A549 (cell line): Measurements from ENCODE around the gene ZNF497. TPM values are rescaled to one million over a fixed set of nuclear protein-coding genes. Genes with fewer than 3 reads are reported as not detected.

Experiments used
- ATAC-seq, 2 experiments: fragments of 200-7000 bp in 1 of 2; fragments of >200 bp in 1 of 2; cut with Nextera tagmentation in 1 of 2; cut with Tn5 transposase in 1 of 2; 3 replicates each; pipeline versions ENCODE4 v1.8.0 to v1.9.1; 2018 to 2020; ENCODE audit warnings: mild to moderate bottlenecking in 1 of 2, moderate library complexity in 1 of 2
- CTCF ChIA-PET: fragments of 300-600 bp; sonication (Branson Sonifier 250); formaldehyde crosslinking; extraction: SDS; loops from one replicate; lab custom pipeline; 2021; ENCODE audit warnings: antibody characterized with exemption, inconsistent platforms; lab: Yijun Ruan, JAX
- POLR2A ChIA-PET: fragments of 350-600 bp; formaldehyde crosslinking; extraction: SDS; loops from one replicate; lab custom pipeline; 2021; ENCODE audit warnings: antibody characterized with exemption, inconsistent platforms; lab: Yijun Ruan, JAX
- DNase-seq, 2 experiments: peaks; one replicate each; pipeline versions ENCODE4 v3.0.0 to v3.0.0-alpha.2; 2011 to 2016; ENCODE audit warnings: low read depth in 1 of 2, low spot score in 1 of 2
- FAIRE-seq: peaks from 2 replicates; lab custom pipeline; 2011; peaks lifted over from hg19 to GRCh38; lab: Jason Lieb, UNC
- H3K27ac ChIP-seq, 2 experiments: fragments of >200 bp; sonication (Bioruptor Twin); formaldehyde crosslinking; 3 replicates each; pipeline ENCODE4 v1.5.1; 2016 to 2017
- H3K4me1 ChIP-seq: fragments of >200 bp; sonication (Bioruptor Twin); formaldehyde crosslinking; 3 replicates; pipeline ENCODE4 v1.6.1; 2016
- H3K4me2 ChIP-seq: fragments of >200 bp; sonication (Bioruptor Twin); formaldehyde crosslinking; 3 replicates; pipeline ENCODE4 v1.6.1; 2016
- H3K4me3 ChIP-seq: fragments of >200 bp; sonication (Bioruptor Twin); formaldehyde crosslinking; 3 replicates; pipeline ENCODE4 v1.5.1; 2016
- H3K9me3 ChIP-seq: fragments of >200 bp; sonication (Bioruptor Twin); formaldehyde crosslinking; 3 replicates; pipeline ENCODE4 v1.6.1; 2016
- BHLHE40 ChIP-seq: IDR thresholded peaks from 2 replicates; pipeline ENCODE4 v1.6.1; 2012; ENCODE audit warnings: low read depth, low read length, inconsistent platforms
- CBX2 ChIP-seq: fragments of 200-600 bp; sonication (generic); IDR thresholded peaks from 2 replicates; pipeline ENCODE4 v1.6.1; 2016; ENCODE audit warnings: low read depth, mild to moderate bottlenecking, borderline replicate concordance
- CBX8 ChIP-seq: fragments of 200-600 bp; sonication (generic); IDR thresholded peaks from 2 replicates; pipeline ENCODE4 v1.6.1; 2016
- CEBPB ChIP-seq, 2 experiments: fragments of >200 bp in 1 of 2; sonication (Bioruptor Twin) in 1 of 2; formaldehyde crosslinking in 1 of 2; IDR thresholded peaks; 2 replicates each; pipeline ENCODE4 v1.6.1; 2012 to 2016
- CHD2 ChIP-seq: fragments of 150-350 bp; IDR thresholded peaks from 2 replicates; pipeline ENCODE4 v1.6.1; 2014; ENCODE audit warnings: low read length; ENCODE audit not compliant: partially characterized antibody
- EHF ChIP-seq: fragments of 250-450 bp; sonication (Bioruptor Pico); IDR thresholded peaks from 2 replicates; pipeline ENCODE4 v1.5.0; 2020; ENCODE audit warnings: mild to moderate bottlenecking
- EP300 ChIP-seq, 2 experiments: fragments of >200 bp; sonication (Bioruptor Twin); formaldehyde crosslinking; IDR thresholded peaks; 2 replicates in 1 of 2; 3 replicates in 1 of 2; pipeline ENCODE4 v1.6.1; 2016 to 2017
- GATA3 ChIP-seq: IDR thresholded peaks from 2 replicates; pipeline ENCODE4 v1.6.1; 2012; ENCODE audit warnings: borderline replicate concordance
- HDAC2 ChIP-seq: fragments of 200-600 bp; sonication (generic); IDR thresholded peaks from 2 replicates; pipeline ENCODE4 v1.6.1; 2016
- HEYL ChIP-seq: fragments of 250-450 bp; sonication (Bioruptor Pico); IDR thresholded peaks from 2 replicates; pipeline ENCODE4 v1.8.0; 2021; ENCODE audit warnings: mild to moderate bottlenecking, moderate library complexity
- JUN ChIP-seq, 2 experiments: fragments of >200 bp; sonication (Bioruptor Twin); formaldehyde crosslinking; IDR thresholded peaks; 2 replicates in 1 of 2; 3 replicates in 1 of 2; pipeline ENCODE4 v1.6.1; 2016 to 2017
- KDM1A ChIP-seq: fragments of 200-600 bp; sonication (generic); IDR thresholded peaks from 2 replicates; pipeline ENCODE4 v1.6.1; 2016; ENCODE audit warnings: low read depth, mild to moderate bottlenecking
- MAFK ChIP-seq: fragments of 450-650 bp; IDR thresholded peaks from 2 replicates; pipeline ENCODE4 v1.6.1; 2014; ENCODE audit not compliant: partially characterized antibody
- NFE2L2 ChIP-seq: fragments of 150-350 bp; conservative IDR thresholded peaks from 2 replicates; pipeline ENCODE4 v1.6.1; 2014; ENCODE audit warnings: low read length
- NPAS2 ChIP-seq: fragments of 250-450 bp; sonication (Bioruptor Pico); IDR thresholded peaks from 2 replicates; pipeline ENCODE4 v1.8.0; 2022; ENCODE audit warnings: mild to moderate bottlenecking, moderate library complexity, borderline replicate concordance
- PHF8 ChIP-seq: fragments of 200-600 bp; sonication (generic); IDR thresholded peaks from 2 replicates; pipeline ENCODE4 v1.6.1; 2016; ENCODE audit warnings: low read depth, mild to moderate bottlenecking, antibody characterized with exemption, moderate library complexity, borderline replicate concordance
- POLR2A ChIP-seq: IDR thresholded peaks from 2 replicates; pipeline ENCODE4 v1.6.1; 2012; ENCODE audit warnings: mild to moderate bottlenecking, low read length
- POLR2AphosphoS2 ChIP-seq: conservative IDR thresholded peaks from 2 replicates; pipeline ENCODE4 v1.6.1; 2012; ENCODE audit warnings: low read length, improper control_type of control experiment, inconsistent platforms
- RAD21 ChIP-seq, 2 experiments: fragments of >200 bp in 1 of 2; sonication (Bioruptor Twin) in 1 of 2; formaldehyde crosslinking in 1 of 2; IDR thresholded peaks in 1 of 2; conservative IDR thresholded peaks in 1 of 2; 2 replicates in 1 of 2; 3 replicates in 1 of 2; pipeline ENCODE4 v1.6.1; 2012 to 2018; ENCODE audit warnings: inconsistent platforms in 1 of 2
- RARB ChIP-seq: fragments of 250-450 bp; sonication (Bioruptor Pico); IDR thresholded peaks from 2 replicates; pipeline ENCODE4 v1.8.0; 2021; ENCODE audit warnings: mild to moderate bottlenecking, moderate library complexity
- RNF2 ChIP-seq: fragments of 200-600 bp; sonication (generic); IDR thresholded peaks from 2 replicates; pipeline ENCODE4 v1.6.1; 2016; ENCODE audit warnings: low read depth, mild to moderate bottlenecking, antibody characterized with exemption, moderate library complexity, borderline replicate concordance
- SMC3 ChIP-seq: fragments of >200 bp; sonication (Bioruptor Twin); formaldehyde crosslinking; IDR thresholded peaks from 3 replicates; pipeline ENCODE4 v1.6.1; 2018; ENCODE audit warnings: inconsistent platforms
- TFCP2L1 ChIP-seq: fragments of 250-450 bp; sonication (Bioruptor Pico); IDR thresholded peaks from 2 replicates; pipeline ENCODE4 v1.5.0; 2021; ENCODE audit warnings: mild to moderate bottlenecking
- ZFP36 ChIP-seq: fragments of 450-650 bp; IDR thresholded peaks from 2 replicates; pipeline ENCODE4 v1.6.1; 2014; ENCODE audit warnings: borderline replicate concordance; ENCODE audit not compliant: partially characterized antibody
- ZSCAN20 ChIP-seq: fragments of 250-450 bp; sonication (Bioruptor Pico); IDR thresholded peaks from 2 replicates; pipeline ENCODE4 v1.8.0; 2022; ENCODE audit warnings: mild to moderate bottlenecking, moderate library complexity
- WGBS: methylation state at CpG from one replicate; pipeline ENCODE4 v1.1.6; 2017; ENCODE audit errors: missing lambda C conversion rate; 5-methylcytosine and 5-hydroxymethylcytosine counted together
- polyA plus RNA-seq, 4 experiments: library from polyadenylated mRNA; depleted of rRNA in 3 of 4; stranded (reverse); fragments of >200 nt; fragmentation: RNase III in 1 of 4; extraction: RNeasy Plus Mini Kit Qiagen cat#74134 plus additional on column Dnase treatment in 1 of 4; gene quantifications; 2 replicates in 3 of 4; 3 replicates in 1 of 4; pipeline ENCODE4 v1.2.3, GENCODE V29; 2011 to 2017
- TF ChIP-seq, protein P1 (sequence below): IDR thresholded peaks from 2 replicates; pipeline ENCODE4 v1.6.1; 2012
- TF ChIP-seq, protein P2 (sequence below): fragments of 250-450 bp; sonication (Bioruptor Pico); IDR thresholded peaks from 2 replicates; pipeline ENCODE4 v1.5.0; 2021; ENCODE audit warnings: mild to moderate bottlenecking, moderate library complexity, borderline replicate concordance
- TF ChIP-seq, protein P3 (sequence below): fragments of 150-350 bp; IDR thresholded peaks from 2 replicates; pipeline ENCODE4 v1.6.1; 2014; ENCODE audit warnings: low read depth, mild to moderate bottlenecking, low read length
- TF ChIP-seq, protein P4 (sequence below): IDR thresholded peaks from 2 replicates; pipeline ENCODE4 v1.6.1; 2012
- TF ChIP-seq, protein P5 (sequence below): fragments of 200-600 bp; sonication (generic); IDR thresholded peaks from 2 replicates; pipeline ENCODE4 v1.6.1; 2016; ENCODE audit warnings: antibody characterized with exemption, mild to moderate bottlenecking, moderate library complexity

ZNF497 gene
- polyA plus RNA-seq, 2 of the 4 experiments (the other 2 are of a cell fraction) = 1.1 to 2.0 TPM

DNA sequence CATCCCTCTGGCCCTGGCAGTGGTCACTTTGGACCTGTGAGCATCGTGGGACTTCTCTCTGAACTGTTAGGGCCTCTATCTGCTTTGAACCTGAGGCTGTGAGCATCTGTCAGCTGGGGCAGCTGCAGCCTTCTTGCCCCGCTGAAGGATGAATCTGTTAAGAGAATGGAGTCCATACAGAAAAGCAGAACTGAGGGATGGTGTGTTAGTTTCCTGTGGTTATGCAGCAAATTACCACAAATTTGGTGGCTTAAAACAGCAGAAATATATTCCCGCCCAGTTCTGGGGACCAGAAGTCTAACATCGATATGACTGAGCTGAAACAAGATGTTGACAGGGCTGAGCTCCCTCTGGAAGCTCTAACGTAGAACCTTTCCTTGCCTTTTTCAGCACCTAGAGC, 1.6 kb upstream of the ZNF497 start:
- DNase-seq (no peak), ATAC-seq (no peak), FAIRE-seq (no peak)
- TF ChIP-seq, protein P1, sequence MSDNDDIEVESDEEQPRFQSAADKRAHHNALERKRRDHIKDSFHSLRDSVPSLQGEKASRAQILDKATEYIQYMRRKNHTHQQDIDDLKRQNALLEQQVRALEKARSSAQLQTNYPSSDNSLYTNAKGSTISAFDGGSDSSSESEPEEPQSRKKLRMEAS = no peak
- no peak for TF ChIP-seq HEYL (CRISPR knock-in tag)
- TF ChIP-seq SMC3 = no peak
- TF ChIP-seq CHD2 = no peak
- TF ChIP-seq TFCP2L1 (CRISPR knock-in tag) = no peak
- TF ChIP-seq CBX2 = no peak
- TF ChIP-seq NFE2L2 = no peak
- TF ChIP-seq KDM1A = no peak
- TF ChIP-seq, protein P2, sequence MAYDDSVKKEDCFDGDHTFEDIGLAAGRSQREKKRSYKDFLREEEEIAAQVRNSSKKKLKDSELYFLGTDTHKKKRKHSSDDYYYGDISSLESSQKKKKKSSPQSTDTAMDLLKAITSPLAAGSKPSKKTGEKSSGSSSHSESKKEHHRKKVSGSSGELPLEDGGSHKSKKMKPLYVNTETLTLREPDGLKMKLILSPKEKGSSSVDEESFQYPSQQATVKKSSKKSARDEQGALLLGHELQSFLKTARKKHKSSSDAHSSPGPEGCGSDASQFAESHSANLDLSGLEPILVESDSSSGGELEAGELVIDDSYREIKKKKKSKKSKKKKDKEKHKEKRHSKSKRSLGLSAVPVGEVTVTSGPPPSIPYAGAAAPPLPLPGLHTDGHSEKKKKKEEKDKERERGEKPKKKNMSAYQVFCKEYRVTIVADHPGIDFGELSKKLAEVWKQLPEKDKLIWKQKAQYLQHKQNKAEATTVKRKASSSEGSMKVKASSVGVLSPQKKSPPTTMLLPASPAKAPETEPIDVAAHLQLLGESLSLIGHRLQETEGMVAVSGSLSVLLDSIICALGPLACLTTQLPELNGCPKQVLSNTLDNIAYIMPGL (CRISPR knock-in tag) = no peak
- no peak for TF ChIP-seq CEBPB (IDR thresholded peaks at IDR 0.05)
- TF ChIP-seq NPAS2 (CRISPR knock-in tag) = no peak
- H3K27ac ChIP-seq = no peak overlapping the region
- ChIA-PET POLR2A (interaction anchor here (2.7 to 3.4 kb wide), 2 partner anchors 9 to 14 kb away, joined by 20 to 43 read pairs; no protein-coding TSS in a partner anchor), CTCF (interaction anchor here (0.6 to 2.0 kb wide), 4 partner anchors 9 to 155 kb away, joined by 3 to 10 read pairs (median 6); partner anchors contain the start of gene ZBTB45)
- H3K4me2 ChIP-seq = no peak overlapping the region
- peaks cover 2% of the 10 kb centered on the region; the same call in 1 of the 3 replicates for H3K9me3 ChIP-seq
- WGBS = 90% methylated on average over 5 of the region's 5 CpGs
- H3K4me1 ChIP-seq = peaks cover 7% of the 10 kb centered on the region; the same call in 1 of the 3 replicates
- H3K4me3 ChIP-seq = no peak overlapping the region

DNA sequence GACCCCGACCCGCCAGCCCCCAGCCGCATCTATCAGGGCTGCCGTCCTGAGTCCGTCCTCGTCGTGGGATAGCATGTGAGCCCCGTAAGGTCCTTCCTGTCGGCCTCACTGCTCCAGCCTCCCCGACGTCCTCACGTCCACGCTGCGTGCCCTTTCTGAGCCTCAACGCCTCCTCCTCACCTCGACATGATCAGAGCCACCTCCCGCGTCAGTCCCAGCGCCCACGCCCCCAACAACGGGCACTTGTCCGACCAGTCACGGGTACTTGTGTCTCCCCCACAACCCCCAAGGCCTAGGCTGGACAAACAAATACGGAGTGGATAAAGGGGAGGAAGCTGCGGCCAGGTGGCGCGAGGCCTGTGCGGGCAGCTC, 665 bp downstream of the ZNF497 start:
- Histone ChIP-seq H3K4me1 (peaks cover 7% of the 10 kb centered on the region; the same call in 1 of the 3 replicates), H3K27ac (peak overlapping the region; percentile 82 to 88), H3K4me3 (peak overlapping the region; percentile 58), H3K4me2 (peak overlapping the region; percentile 88), H3K9me3 (peaks cover 3% of the 10 kb centered on the region; the same call in 1 of the 3 replicates)
- ATAC-seq (peak; percentile 59 to 64), DNase-seq (peak; percentile 82 to 87), FAIRE-seq (peak; percentile 32)
- WGBS = 14% methylated on average over 28 of the region's 28 CpGs
- CTCF ChIA-PET = interaction anchor here (0.6 to 3.0 kb wide), 9 partner anchors 9 to 158 kb away, joined by 3 to 10 read pairs (median 3); partner anchors contain the start of genes A1BG and ZBTB45
- POLR2A ChIA-PET = interaction anchor here (0.7 to 3.4 kb wide), 33 partner anchors 9 to 884 kb away, joined by 3 to 43 read pairs (median 8); partner anchors contain the start of genes A1BG, ERVK3-1, RPS5 and TRIM28
- TF ChIP-seq GATA3 (no peak), MAFK (no peak), TFCP2L1 (CRISPR knock-in tag) (no peak), ZSCAN20 (CRISPR knock-in tag) (no peak), RAD21 (conservative IDR thresholded peaks at IDR 0.05 in 1 of 2, IDR thresholded peaks at IDR 0.05 in 1 of 2) (no peak), CBX8 (no peak), BHLHE40 (no peak), KDM1A (no peak), RNF2 (no peak), EP300 (IDR thresholded peaks at IDR 0.05) (no peak), NFE2L2 (no peak), POLR2A (peak; percentile 50), RARB (0 out of 2 replicates have a peak, but pooled peaks have one; percentile 53), HDAC2 (no peak), EHF (no peak; the same call in 1 of the 2 replicates), JUN (IDR thresholded peaks at IDR 0.05) (no peak), POLR2AphosphoS2 (no peak), PHF8 (no peak), ZFP36 (no peak)
- TF ChIP-seq, protein P3, sequence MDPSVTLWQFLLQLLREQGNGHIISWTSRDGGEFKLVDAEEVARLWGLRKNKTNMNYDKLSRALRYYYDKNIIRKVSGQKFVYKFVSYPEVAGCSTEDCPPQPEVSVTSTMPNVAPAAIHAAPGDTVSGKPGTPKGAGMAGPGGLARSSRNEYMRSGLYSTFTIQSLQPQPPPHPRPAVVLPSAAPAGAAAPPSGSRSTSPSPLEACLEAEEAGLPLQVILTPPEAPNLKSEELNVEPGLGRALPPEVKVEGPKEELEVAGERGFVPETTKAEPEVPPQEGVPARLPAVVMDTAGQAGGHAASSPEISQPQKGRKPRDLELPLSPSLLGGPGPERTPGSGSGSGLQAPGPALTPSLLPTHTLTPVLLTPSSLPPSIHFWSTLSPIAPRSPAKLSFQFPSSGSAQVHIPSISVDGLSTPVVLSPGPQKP = no peak
- TF ChIP-seq, protein P4, sequence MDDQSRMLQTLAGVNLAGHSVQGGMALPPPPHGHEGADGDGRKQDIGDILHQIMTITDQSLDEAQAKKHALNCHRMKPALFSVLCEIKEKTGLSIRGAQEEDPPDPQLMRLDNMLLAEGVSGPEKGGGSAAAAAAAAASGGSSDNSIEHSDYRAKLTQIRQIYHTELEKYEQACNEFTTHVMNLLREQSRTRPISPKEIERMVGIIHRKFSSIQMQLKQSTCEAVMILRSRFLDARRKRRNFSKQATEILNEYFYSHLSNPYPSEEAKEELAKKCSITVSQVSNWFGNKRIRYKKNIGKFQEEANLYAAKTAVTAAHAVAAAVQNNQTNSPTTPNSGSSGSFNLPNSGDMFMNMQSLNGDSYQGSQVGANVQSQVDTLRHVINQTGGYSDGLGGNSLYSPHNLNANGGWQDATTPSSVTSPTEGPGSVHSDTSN = no peak
- TF ChIP-seq, protein P5, sequence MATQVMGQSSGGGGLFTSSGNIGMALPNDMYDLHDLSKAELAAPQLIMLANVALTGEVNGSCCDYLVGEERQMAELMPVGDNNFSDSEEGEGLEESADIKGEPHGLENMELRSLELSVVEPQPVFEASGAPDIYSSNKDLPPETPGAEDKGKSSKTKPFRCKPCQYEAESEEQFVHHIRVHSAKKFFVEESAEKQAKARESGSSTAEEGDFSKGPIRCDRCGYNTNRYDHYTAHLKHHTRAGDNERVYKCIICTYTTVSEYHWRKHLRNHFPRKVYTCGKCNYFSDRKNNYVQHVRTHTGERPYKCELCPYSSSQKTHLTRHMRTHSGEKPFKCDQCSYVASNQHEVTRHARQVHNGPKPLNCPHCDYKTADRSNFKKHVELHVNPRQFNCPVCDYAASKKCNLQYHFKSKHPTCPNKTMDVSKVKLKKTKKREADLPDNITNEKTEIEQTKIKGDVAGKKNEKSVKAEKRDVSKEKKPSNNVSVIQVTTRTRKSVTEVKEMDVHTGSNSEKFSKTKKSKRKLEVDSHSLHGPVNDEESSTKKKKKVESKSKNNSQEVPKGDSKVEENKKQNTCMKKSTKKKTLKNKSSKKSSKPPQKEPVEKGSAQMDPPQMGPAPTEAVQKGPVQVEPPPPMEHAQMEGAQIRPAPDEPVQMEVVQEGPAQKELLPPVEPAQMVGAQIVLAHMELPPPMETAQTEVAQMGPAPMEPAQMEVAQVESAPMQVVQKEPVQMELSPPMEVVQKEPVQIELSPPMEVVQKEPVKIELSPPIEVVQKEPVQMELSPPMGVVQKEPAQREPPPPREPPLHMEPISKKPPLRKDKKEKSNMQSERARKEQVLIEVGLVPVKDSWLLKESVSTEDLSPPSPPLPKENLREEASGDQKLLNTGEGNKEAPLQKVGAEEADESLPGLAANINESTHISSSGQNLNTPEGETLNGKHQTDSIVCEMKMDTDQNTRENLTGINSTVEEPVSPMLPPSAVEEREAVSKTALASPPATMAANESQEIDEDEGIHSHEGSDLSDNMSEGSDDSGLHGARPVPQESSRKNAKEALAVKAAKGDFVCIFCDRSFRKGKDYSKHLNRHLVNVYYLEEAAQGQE = peak; percentile 12; the same call in 1 of the 2 replicates
